HG03097 (cell line): ENCODE data around the gene ABCD1.
"Not testable (repeated sequence)": the region's sequence is repeated elsewhere in the genome, so short reads cannot be mapped to it uniquely, and the experiment has no call there.

Source experiments
- ATAC-seq: cut with Tn5 transposase; IDR thresholded peaks from one replicate; pipeline ENCODE4 v1.9.1; 2021; ENCODE audit not compliant: unreplicated experiment, low FRiP score

The ABCD1 gene

GRCh38 chrX:153693216-153694086, 31.2 kb upstream of the ABCD1 start:
- no peak for ATAC-seq

GRCh38 chrX:153694256-153694655, 30.4 kb upstream of the ABCD1 start:
- not testable (repeated sequence) for ATAC-seq

GRCh38 chrX:153694687-153695270, 29.9 kb upstream of the ABCD1 start:
- ATAC-seq = no peak

- ATAC-seq = no peak
These were observed 28.6 kb upstream of the ABCD1 start for GRCh38 chrX:153696100-153696499.

GRCh38 chrX:153696538-153696937, 28.1 kb upstream of the ABCD1 start:
- ATAC-seq = not testable (repeated sequence)

- ATAC-seq = not testable (repeated sequence)
These were observed 27.5 kb upstream of the ABCD1 start for GRCh38 chrX:153696986-153697722.

- no peak for ATAC-seq
These were observed 26.5 kb upstream of the ABCD1 start for GRCh38 chrX:153697924-153698865.

GRCh38 chrX:153699210-153699783, 25.4 kb upstream of the ABCD1 start:
- not testable (repeated sequence) for ATAC-seq

- ATAC-seq = not testable (repeated sequence)
These were observed 24.8 kb upstream of the ABCD1 start for GRCh38 chrX:153699784-153700371.

- no peak for ATAC-seq
These were observed 24.2 kb upstream of the ABCD1 start for GRCh38 chrX:153700376-153700945.

- ATAC-seq = no peak
These were observed 23.7 kb upstream of the ABCD1 start for GRCh38 chrX:153700967-153701366.

- ATAC-seq = no peak
These were observed 22.9 kb upstream of the ABCD1 start for GRCh38 chrX:153701706-153702105.

- no peak for ATAC-seq
These were observed 22.2 kb upstream of the ABCD1 start for GRCh38 chrX:153702336-153703035.

- no peak for ATAC-seq
These were observed 21.7 kb upstream of the ABCD1 start for GRCh38 chrX:153703036-153703370.

- no peak for ATAC-seq
These were observed 20.6 kb upstream of the ABCD1 start for GRCh38 chrX:153704021-153704526.

GRCh38 chrX:153704631-153705402, 19.8 kb upstream of the ABCD1 start:
- not testable (repeated sequence) for ATAC-seq

GRCh38 chrX:153705403-153706060, 19.1 kb upstream of the ABCD1 start:
- ATAC-seq = not testable (repeated sequence)
